HG02588 (cell line): ENCODE data around the gene TMTC1.

Experiments
- ATAC-seq: cut with Tn5 transposase; IDR thresholded peaks from one replicate; pipeline ENCODE4 v1.9.1; 2021; ENCODE audit warnings: mild to moderate bottlenecking, moderate library complexity; ENCODE audit not compliant: unreplicated experiment

Gene TMTC1

DNA sequence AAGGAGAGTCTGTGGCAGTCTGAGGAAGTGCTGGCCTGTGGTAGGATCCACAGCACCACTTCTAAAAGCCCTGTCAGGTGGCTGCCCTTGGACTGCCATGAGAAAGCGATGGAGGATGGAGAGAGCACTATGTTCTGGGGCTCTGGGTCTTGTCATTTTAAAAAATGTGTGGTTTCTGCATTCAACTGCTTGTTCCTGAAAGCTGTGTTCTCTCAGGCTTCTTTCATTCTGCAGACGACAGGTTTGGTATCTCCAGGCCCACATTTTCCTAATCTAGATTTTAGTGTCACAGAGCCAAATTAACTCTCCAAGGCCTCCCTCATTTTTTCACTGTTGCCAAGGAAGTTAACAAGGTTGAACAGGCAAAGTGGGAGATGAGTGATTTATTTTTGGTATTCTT, 296.8 kb downstream of the TMTC1 start:
- no peak for ATAC-seq

DNA sequence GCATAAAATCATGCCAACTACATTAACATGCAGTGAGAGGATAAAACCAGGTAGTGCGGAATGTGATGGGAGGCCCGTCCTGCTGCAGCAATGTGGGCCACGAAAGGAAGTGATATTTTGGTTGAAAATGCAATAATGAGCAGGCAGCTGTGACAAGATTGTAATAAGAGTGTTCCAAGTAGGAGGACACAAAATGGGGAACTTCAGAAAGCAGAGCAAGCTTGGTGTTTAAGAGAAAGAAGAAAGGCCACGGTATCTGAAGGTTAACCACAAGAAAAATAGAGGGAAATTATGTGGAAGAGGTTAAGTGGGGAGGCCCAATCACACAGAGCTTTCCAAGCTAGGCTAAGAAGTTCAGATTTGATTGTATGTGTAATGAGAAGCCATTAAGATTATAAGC, 320.5 kb downstream of the TMTC1 start:
- no peak for ATAC-seq

DNA sequence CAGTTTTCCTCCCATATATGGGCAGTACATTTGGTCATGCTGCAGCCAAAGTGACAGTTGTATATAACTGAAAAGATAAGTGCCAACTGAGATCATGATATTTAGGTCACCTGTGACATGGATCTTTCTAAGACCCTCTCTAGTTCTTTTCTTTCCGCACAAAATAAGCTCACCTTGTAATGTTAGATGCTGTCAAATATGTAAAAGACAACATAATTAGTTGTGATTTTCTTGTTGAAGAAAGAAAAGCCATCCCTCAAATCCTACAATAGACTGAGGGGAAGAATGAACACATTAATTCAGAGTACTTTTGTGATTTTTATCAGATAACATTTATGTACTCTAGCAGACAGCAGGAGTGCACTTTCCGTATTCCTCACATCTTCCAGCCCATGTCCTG, 323.7 kb downstream of the TMTC1 start:
- ATAC-seq: no peak

DNA sequence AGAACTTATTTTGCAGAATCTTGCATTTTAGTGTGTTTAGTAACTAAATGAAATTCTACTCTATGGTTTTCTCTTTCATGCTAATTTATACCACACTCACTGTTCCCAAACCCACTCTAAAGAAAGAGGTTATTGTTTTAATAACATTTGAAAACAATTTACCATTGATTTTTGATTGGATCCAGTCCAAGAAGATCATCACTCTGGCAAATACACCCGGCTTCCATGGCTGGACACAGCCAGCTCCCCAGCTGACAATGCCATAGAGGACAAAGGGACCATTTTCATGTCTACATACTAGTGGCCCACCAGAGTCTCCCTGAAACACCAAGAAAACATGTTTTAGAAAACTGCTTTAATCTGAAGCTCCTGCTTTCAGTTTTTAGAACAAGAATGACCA, 328.7 kb downstream of the TMTC1 start:
- ATAC-seq: no peak

DNA sequence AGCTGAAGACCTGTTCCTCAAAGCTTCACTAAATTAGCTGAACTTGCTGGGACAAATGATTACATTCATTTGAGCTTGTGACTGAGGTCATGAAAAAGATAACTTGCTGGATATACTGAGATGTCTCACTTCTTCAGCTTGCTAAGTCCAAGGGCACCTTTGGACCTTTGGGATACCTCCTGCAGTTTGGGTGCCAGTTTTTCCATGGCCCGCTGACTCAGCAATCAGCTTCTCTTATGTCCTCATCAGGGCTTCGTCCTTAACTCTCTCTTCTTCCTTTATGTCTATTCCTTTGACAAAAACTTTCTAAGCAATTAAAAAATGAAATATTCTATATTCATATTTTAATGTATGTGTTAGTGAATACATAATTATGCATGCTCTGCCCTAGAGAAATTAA, 331.9 kb downstream of the TMTC1 start:
- no peak for ATAC-seq
